Measurements from ENCODE around the gene INPP5A. TPM values are rescaled to one million over a fixed set of nuclear protein-coding genes. Genes with fewer than 3 reads are reported as not detected.

The INPP5A gene
- total and polyA plus RNA-seq, 4 donors = 12.4 to 39.9 (median 28.2) TPM

DNA sequence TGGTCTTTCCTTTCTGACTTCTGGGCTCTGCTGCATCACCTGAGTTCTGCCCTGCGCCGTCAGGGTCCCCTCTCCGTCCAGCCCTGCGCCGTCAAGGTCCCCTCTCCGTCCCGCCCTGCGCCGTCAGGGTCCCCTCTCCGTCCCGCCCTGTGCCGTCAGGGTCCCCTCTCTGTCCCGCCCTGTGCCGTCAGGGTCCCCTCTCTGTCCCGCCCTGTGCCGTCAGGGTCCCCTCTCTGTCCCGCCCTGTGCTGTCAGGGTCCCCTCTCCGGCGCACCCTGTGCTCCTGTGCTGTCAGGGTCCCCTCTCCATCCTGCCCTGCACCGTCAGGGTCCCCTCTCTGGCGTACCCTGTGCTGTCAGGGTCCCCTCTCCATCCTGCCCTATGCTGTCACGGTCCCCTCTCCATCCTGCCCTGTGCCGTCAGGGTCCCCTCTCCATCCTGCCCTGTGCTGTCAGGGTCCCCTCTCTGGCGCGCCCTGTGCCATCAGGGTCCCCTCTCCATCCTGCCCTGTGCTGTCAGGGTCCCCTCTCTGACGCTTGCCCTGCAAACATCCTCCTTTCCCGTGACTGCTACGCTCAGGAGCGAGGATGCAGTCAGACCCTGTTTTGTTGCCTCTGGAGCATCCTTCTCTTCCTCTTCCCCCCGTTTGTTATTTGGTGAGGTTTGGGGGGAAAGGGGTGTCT is 66.4 kb downstream of the INPP5A start:
- H3K36me3 ChIP-seq (ENCODE audit: control insufficient read depth in 4 of 4, insufficient read depth in 4 of 4, low read length in 4 of 4) = peaks cover 0 to 8% (median 0%) of the 10 kb centered on the region in 4 donors
- no peak overlapping the region for H3K4me3 ChIP-seq
- DNase-seq = no peak
- no peak overlapping the region for H3K27ac ChIP-seq (ENCODE audit: low read depth in 1 of 2, low read length in 1 of 2)
- ATAC-seq (ENCODE audit: insufficient read depth, low FRiP score) = no peak
- no peaks in the 10 kb centered on the region for H3K27me3 ChIP-seq (ENCODE audit: control insufficient read depth in 3 of 3, insufficient read depth in 3 of 3, low read length in 2 of 3)
- TF ChIP-seq, protein P1, sequence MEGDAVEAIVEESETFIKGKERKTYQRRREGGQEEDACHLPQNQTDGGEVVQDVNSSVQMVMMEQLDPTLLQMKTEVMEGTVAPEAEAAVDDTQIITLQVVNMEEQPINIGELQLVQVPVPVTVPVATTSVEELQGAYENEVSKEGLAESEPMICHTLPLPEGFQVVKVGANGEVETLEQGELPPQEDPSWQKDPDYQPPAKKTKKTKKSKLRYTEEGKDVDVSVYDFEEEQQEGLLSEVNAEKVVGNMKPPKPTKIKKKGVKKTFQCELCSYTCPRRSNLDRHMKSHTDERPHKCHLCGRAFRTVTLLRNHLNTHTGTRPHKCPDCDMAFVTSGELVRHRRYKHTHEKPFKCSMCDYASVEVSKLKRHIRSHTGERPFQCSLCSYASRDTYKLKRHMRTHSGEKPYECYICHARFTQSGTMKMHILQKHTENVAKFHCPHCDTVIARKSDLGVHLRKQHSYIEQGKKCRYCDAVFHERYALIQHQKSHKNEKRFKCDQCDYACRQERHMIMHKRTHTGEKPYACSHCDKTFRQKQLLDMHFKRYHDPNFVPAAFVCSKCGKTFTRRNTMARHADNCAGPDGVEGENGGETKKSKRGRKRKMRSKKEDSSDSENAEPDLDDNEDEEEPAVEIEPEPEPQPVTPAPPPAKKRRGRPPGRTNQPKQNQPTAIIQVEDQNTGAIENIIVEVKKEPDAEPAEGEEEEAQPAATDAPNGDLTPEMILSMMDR (IDR thresholded peaks at IDR 0.05; ENCODE audit: control extremely low read depth, extremely low read depth) = no peak
- peaks cover 0 to 7% (median 3%) of the 10 kb centered on the region in 4 donors for H3K9me3 ChIP-seq (ENCODE audit: control insufficient read depth in 4 of 4, insufficient read depth in 3 of 4, low read length in 3 of 4)
- WGBS, 2 donors = 95% methylated on average over 29 to 30 of the region's 30 CpGs
- peaks cover 6 to 26% (median 13%) of the 10 kb centered on the region in 5 donors for H3K4me1 ChIP-seq (ENCODE audit: control insufficient read depth in 5 of 5, insufficient read depth in 5 of 5, low read length in 5 of 5)
- H3K9ac ChIP-seq (ENCODE audit: insufficient read depth in 1 of 2, low read length in 2 of 2) = no peak overlapping the region

DNA sequence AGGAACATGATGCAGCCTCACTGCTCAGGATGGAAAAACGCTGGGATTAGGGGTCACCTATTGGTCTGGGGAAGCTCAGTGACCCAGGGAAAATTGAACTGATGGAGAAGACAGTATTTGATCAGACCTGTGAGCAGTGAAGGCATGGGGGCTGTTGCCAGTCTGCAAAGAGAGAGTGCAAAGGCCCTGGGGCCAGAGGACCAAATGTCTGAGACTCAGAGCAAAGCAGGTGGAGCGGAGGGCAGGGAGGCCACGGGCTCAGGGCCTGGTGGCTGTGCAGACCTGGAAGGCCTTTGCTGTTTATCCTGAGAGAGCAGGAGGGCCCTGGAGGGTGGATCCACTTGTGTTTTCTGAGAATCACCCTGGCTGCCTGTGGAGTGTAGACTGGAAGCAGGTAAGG is 67.1 kb downstream of the INPP5A start:
- no peaks in the 10 kb centered on the region for H3K27me3 ChIP-seq (ENCODE audit: control insufficient read depth in 3 of 3, insufficient read depth in 3 of 3, low read length in 2 of 3)
- TF ChIP-seq, protein P1 (IDR thresholded peaks at IDR 0.05; ENCODE audit: control extremely low read depth, extremely low read depth) = no peak
- WGBS, 2 donors = 98 to 100% methylated on average over 3 of the region's 3 CpGs
- DNase-seq = no peak
- H3K36me3 ChIP-seq (ENCODE audit: control insufficient read depth in 4 of 4, insufficient read depth in 4 of 4, low read length in 4 of 4) = peaks cover 0 to 8% (median 0%) of the 10 kb centered on the region in 4 donors
- no peak overlapping the region for H3K9ac ChIP-seq (ENCODE audit: insufficient read depth in 1 of 2, low read length in 2 of 2)
- peaks cover 0 to 7% (median 2%) of the 10 kb centered on the region in 4 donors for H3K9me3 ChIP-seq (ENCODE audit: control insufficient read depth in 4 of 4, insufficient read depth in 3 of 4, low read length in 3 of 4)
- no peak for ATAC-seq (ENCODE audit: insufficient read depth, low FRiP score)
- peaks cover 6 to 26% (median 12%) of the 10 kb centered on the region in 5 donors for H3K4me1 ChIP-seq (ENCODE audit: control insufficient read depth in 5 of 5, insufficient read depth in 5 of 5, low read length in 5 of 5)
- no peak overlapping the region for H3K4me3 ChIP-seq
- no peak overlapping the region for H3K27ac ChIP-seq (ENCODE audit: low read depth in 1 of 2, low read length in 1 of 2)

DNA sequence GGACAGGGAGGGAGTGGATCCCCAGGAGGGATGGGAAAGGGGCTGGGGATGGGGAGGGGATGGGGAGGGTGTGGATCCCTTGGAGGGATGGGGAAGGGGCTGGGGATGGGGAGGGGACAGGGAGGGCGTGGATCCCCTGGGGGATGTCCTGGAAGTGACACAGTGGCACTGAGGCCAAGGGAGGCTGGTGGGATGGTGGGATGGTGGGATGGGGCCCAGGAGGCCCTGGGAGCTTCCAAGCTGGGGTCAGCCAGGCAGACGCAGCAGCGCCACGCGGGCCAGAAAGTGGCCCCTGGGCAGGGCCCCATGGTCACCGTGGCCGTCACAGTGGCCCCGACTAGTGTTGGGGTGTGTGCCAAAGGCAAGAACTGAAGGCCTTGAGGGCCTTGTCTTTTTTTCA is 67.8 kb downstream of the INPP5A start:
- Histone ChIP-seq H3K27me3 (ENCODE audit: control insufficient read depth in 3 of 3, insufficient read depth in 3 of 3, low read length in 2 of 3) (no peaks in the 10 kb centered on the region), H3K9ac (ENCODE audit: insufficient read depth in 1 of 2, low read length in 2 of 2) (no peak overlapping the region), H3K4me3 (no peak overlapping the region), H3K27ac (ENCODE audit: low read depth in 1 of 2, low read length in 1 of 2) (no peak overlapping the region), H3K4me1 (ENCODE audit: control insufficient read depth in 5 of 5, insufficient read depth in 5 of 5, low read length in 5 of 5) (peaks cover 6 to 26% (median 11%) of the 10 kb centered on the region in 5 donors), H3K36me3 (ENCODE audit: control insufficient read depth in 4 of 4, insufficient read depth in 4 of 4, low read length in 4 of 4) (peaks cover 0 to 8% (median 0%) of the 10 kb centered on the region in 4 donors), H3K9me3 (ENCODE audit: control insufficient read depth in 4 of 4, insufficient read depth in 3 of 4, low read length in 3 of 4) (peaks cover 0 to 4% (median under 1%) of the 10 kb centered on the region in 4 donors)
- TF ChIP-seq, protein P1 (IDR thresholded peaks at IDR 0.05; ENCODE audit: control extremely low read depth, extremely low read depth) = no peak
- WGBS, 2 donors = 81 to 89% methylated on average over 6 to 8 of the region's 8 CpGs
- ATAC-seq (ENCODE audit: insufficient read depth, low FRiP score) (no peak), DNase-seq (no peak)
